Caco-2 (cell line): ENCODE measurements around the gene COPZ2. TPM values are rescaled to one million over a fixed set of nuclear protein-coding genes. Genes with fewer than 3 reads are reported as not detected.
"Not testable (repeated sequence)": the region's sequence is repeated elsewhere in the genome, so short reads cannot be mapped to it uniquely, and the experiment has no call there.

Source experiments
- BruUV-seq: library from RNA; stranded (reverse); fragments of 400-500 nt; replicated peaks from 2 replicates; lab custom pipeline; 2021; lab: Mats Ljungman, UMichigan
- CTCF ChIA-PET: fragments of 300-600 bp; sonication (Branson Sonifier 250); formaldehyde crosslinking; loops from one replicate; lab custom pipeline; 2022; ENCODE audit warnings: antibody characterized with exemption; lab: Charles Lee
- POLR2A ChIA-PET: fragments of 300-600 bp; sonication (Branson Sonifier 250); formaldehyde crosslinking; loops from one replicate; lab custom pipeline; 2022; ENCODE audit warnings: antibody characterized with exemption; lab: Charles Lee
- DNase-seq, 2 experiments: peaks; one replicate each; pipeline versions ENCODE4 v3.0.0 to v3.0.0-alpha.2; 2020 to 2022
- H3K27me3 ChIP-seq: replicated peaks from 2 replicates; pipeline ENCODE4 v1.6.0; 2011; ENCODE audit warnings: low read length; ENCODE audit not compliant: control insufficient read depth, insufficient read depth
- H3K36me3 ChIP-seq: 2 replicates; pipeline ENCODE4 v1.5.1; 2011; ENCODE audit warnings: low read length; ENCODE audit not compliant: control insufficient read depth, insufficient read depth
- H3K4me1 ChIP-seq: fragments of 250-450 bp; sonication (Bioruptor Pico); 2 replicates; pipeline ENCODE4 v1.5.1; 2020; ENCODE audit warnings: mild to moderate bottlenecking
- H3K4me3 ChIP-seq: 2 replicates; pipeline ENCODE4 v1.5.1; 2011; ENCODE audit warnings: low read depth, mild to moderate bottlenecking, control low read depth, low read length
- H3K9me3 ChIP-seq: fragments of 250-450 bp; sonication (Bioruptor Pico); 2 replicates; pipeline ENCODE4 v1.5.1; 2020; ENCODE audit warnings: mild to moderate bottlenecking, moderate library complexity
- H3K27ac Mint-ChIP-seq: one replicate; pipeline ENCODE4 v1.8.0; 2022; ENCODE audit warnings: mixed read lengths; ENCODE audit not compliant: unreplicated experiment
- H3K27me3 Mint-ChIP-seq: one replicate; pipeline ENCODE4 v1.8.0; 2022; ENCODE audit warnings: mixed read lengths; ENCODE audit not compliant: insufficient read depth, unreplicated experiment
- H3K36me3 Mint-ChIP-seq: one replicate; pipeline ENCODE4 v1.8.0; 2022; ENCODE audit warnings: mild to moderate bottlenecking, mixed read lengths; ENCODE audit not compliant: insufficient read depth, unreplicated experiment
- H3K4me1 Mint-ChIP-seq: one replicate; pipeline ENCODE4 v1.8.0; 2022; ENCODE audit warnings: low read depth, mixed read lengths; ENCODE audit not compliant: unreplicated experiment
- H3K4me3 Mint-ChIP-seq: one replicate; pipeline ENCODE4 v1.8.0; 2022; ENCODE audit warnings: mild to moderate bottlenecking, moderate library complexity, mixed read lengths; ENCODE audit not compliant: unreplicated experiment
- H3K9me3 Mint-ChIP-seq: one replicate; pipeline ENCODE4 v1.8.0; 2022; ENCODE audit warnings: mixed read lengths; ENCODE audit not compliant: unreplicated experiment
- intact Hi-C: fragments of 100-400 bp; cut with micrococcal nuclease; formaldehyde crosslinking; loops from one replicate; pipeline ENCODE4 v1.10.0; 2022; ENCODE audit not compliant: unreplicated experiment
- total RNA-seq: library from RNA; stranded (reverse); gene quantifications from 2 replicates; pipeline ENCODE4 v1.2.3, GENCODE V29; 2022
- TF ChIP-seq, protein P1 (sequence below), 2 experiments: fragments of 200-600 bp in 1 of 2; IDR thresholded peaks; 1 replicate in 1 of 2; 2 replicates in 1 of 2; pipeline versions ENCODE4 v1.5.1 to v1.8.0; 2011 to 2022; ENCODE audit warnings: antibody characterized with exemption in 1 of 2, control low read depth in 1 of 2, inconsistent platforms in 1 of 2, low read depth in 1 of 2, low read length in 1 of 2, mild to moderate bottlenecking in 1 of 2, moderate library complexity in 1 of 2; ENCODE audit not compliant: insufficient read depth in 1 of 2, severe bottlenecking in 1 of 2, unreplicated experiment in 1 of 2

COPZ2 gene
- total RNA-seq, 1 experiment from 2014 or later = 6.7 TPM

DNA sequence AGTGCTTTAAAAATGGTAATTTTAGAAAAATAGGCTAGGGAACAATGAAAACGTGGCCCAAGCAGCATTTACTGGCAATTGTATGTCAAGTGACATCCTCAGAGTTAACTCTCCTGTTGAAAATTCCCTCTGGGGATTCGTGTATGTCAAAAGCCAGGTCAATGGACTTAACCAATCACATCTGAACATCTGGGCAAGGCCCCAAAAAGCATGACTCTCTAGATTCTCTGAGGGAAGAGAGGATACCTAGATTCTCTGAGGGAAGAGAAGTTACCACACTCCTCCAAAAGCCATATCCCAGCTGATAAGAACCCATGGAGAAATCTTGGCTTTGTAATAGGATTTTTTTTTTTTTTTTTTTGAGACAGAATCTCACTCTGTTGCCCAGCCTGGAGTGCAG, 34.1 kb upstream of the COPZ2 start:
- CTCF ChIA-PET = interaction anchor here (0.9 to 14.1 kb wide), 4 partner anchors 10 to 45 kb away, joined by 3 to 225 read pairs (median 4); no protein-coding TSS in a partner anchor
- no peak overlapping the region for H3K27ac Mint-ChIP-seq
- TF ChIP-seq, protein P1, sequence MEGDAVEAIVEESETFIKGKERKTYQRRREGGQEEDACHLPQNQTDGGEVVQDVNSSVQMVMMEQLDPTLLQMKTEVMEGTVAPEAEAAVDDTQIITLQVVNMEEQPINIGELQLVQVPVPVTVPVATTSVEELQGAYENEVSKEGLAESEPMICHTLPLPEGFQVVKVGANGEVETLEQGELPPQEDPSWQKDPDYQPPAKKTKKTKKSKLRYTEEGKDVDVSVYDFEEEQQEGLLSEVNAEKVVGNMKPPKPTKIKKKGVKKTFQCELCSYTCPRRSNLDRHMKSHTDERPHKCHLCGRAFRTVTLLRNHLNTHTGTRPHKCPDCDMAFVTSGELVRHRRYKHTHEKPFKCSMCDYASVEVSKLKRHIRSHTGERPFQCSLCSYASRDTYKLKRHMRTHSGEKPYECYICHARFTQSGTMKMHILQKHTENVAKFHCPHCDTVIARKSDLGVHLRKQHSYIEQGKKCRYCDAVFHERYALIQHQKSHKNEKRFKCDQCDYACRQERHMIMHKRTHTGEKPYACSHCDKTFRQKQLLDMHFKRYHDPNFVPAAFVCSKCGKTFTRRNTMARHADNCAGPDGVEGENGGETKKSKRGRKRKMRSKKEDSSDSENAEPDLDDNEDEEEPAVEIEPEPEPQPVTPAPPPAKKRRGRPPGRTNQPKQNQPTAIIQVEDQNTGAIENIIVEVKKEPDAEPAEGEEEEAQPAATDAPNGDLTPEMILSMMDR (IDR thresholded peaks at IDR 0.05; ENCODE audit: insufficient read depth in 1 of 2, low read depth in 1 of 2, low read length in 1 of 2, severe bottlenecking in 1 of 2, unreplicated experiment in 1 of 2) = no peak
- H3K9me3 Mint-ChIP-seq = no peaks in the 10 kb centered on the region
- Histone ChIP-seq H3K4me3 (no peak overlapping the region), H3K36me3 (peaks cover 7% of the 10 kb centered on the region), H3K27me3 (no peaks in the 10 kb centered on the region), H3K4me1 (peaks cover 15% of the 10 kb centered on the region), H3K9me3 (no peaks in the 10 kb centered on the region)
- H3K4me3 Mint-ChIP-seq = no peak overlapping the region
- peaks cover 15% of the 10 kb centered on the region for H3K4me1 Mint-ChIP-seq
- H3K27me3 Mint-ChIP-seq = no peaks in the 10 kb centered on the region
- no TSS peak for BruUV-seq
- H3K36me3 Mint-ChIP-seq = peaks cover 95% of the 10 kb centered on the region
- POLR2A ChIA-PET = interaction anchor here (0.7 kb wide), 1 partner anchor 217 kb away, joined by 6 read pairs; no protein-coding TSS in a partner anchor
- intact Hi-C loops = no loop called here
- DNase-seq = no peak

DNA sequence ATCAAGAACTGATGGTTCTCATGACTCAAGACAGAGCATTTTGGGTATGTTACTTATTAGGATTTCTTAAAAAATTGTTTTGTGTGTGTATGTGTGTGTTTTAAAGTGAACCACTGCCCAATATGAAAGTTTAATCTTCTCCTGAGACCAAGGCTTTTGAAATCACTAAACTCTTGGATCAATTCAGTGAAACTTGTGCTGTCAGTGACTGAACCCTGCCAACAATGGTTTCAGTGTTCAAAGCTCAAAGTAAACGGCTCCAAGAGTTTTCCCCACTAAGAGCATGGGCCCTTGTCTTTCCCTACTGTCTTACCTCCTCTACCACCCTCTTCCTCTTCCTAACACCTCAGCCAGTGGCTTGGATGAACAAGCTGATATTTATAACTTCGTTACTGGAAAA, 32.6 kb upstream of the COPZ2 start:
- no peaks in the 10 kb centered on the region for H3K27me3 Mint-ChIP-seq
- no peaks in the 10 kb centered on the region for H3K27me3 ChIP-seq
- ChIA-PET CTCF (interaction anchor here (0.5 to 14.1 kb wide), 5 partner anchors 9 to 1122 kb away, joined by 4 to 225 read pairs (median 6); partner anchors contain the start of gene NFE2L1), POLR2A (interaction anchor here (0.6 kb wide), 1 partner anchor 17 kb away, joined by 3 read pairs; no protein-coding TSS in a partner anchor)
- no peak overlapping the region for H3K4me3 ChIP-seq
- H3K36me3 ChIP-seq = peaks cover 6% of the 10 kb centered on the region; the same call in 1 of the 2 replicates
- BruUV-seq = no TSS peak
- peaks cover 95% of the 10 kb centered on the region for H3K36me3 Mint-ChIP-seq
- TF ChIP-seq, protein P1 (IDR thresholded peaks at IDR 0.05; ENCODE audit: insufficient read depth in 1 of 2, low read depth in 1 of 2, low read length in 1 of 2, severe bottlenecking in 1 of 2, unreplicated experiment in 1 of 2) = no peak
- H3K9me3 Mint-ChIP-seq = no peaks in the 10 kb centered on the region
- intact Hi-C loops = no loop called here
- peaks cover 15% of the 10 kb centered on the region for H3K4me1 ChIP-seq
- no peaks in the 10 kb centered on the region for H3K9me3 ChIP-seq
- no peak overlapping the region for H3K4me3 Mint-ChIP-seq
- no peak overlapping the region for H3K27ac Mint-ChIP-seq
- no peak for DNase-seq
- peaks cover 19% of the 10 kb centered on the region for H3K4me1 Mint-ChIP-seq

DNA sequence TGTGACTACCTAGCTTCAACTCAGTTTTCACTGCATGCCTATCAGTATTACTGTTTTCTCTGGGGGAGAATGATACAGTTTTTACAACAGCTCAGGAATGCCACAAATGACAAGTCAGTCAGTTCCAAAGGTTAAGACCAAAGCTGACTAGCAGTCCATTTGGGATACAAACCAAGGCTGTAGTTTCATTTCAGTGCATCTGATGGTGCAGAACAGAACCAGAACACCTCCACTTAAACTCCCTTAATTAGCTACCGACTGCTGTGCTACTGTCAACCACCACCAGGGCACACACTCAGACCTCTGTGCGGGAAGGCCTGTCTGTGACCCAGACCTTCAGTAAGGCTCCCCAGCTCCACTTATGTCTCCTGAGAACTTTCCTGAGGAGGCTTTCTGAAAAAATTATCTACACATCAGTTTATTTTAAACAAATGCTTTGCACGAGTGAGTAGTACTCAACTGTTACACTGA, 30.9 kb upstream of the COPZ2 start:
- peaks cover 15% of the 10 kb centered on the region for H3K4me1 ChIP-seq
- peak overlapping the region; percentile 52 for H3K27ac Mint-ChIP-seq
- H3K4me3 ChIP-seq = no peak overlapping the region
- H3K36me3 Mint-ChIP-seq = peaks cover 95% of the 10 kb centered on the region
- no peaks in the 10 kb centered on the region for H3K27me3 ChIP-seq
- H3K27me3 Mint-ChIP-seq = no peaks in the 10 kb centered on the region
- H3K9me3 Mint-ChIP-seq = no peaks in the 10 kb centered on the region
- H3K4me3 Mint-ChIP-seq = peak overlapping the region; percentile 22
- intact Hi-C loops = loop anchor here (1.0 kb wide), 2 partner anchors 20 to 42 kb away; partner anchors contain the start of gene NFE2L1
- ChIA-PET CTCF (interaction anchor here (0.6 to 14.1 kb wide), 34 partner anchors 8 to 816 kb away, joined by 3 to 225 read pairs (median 5); partner anchors contain the start of genes CBX1, CDK5RAP3, NFE2L1 and PRR15L), POLR2A (interaction anchor here (0.5 to 2.9 kb wide), 9 partner anchors 12 to 184 kb away, joined by 3 to 90 read pairs (median 5); partner anchors contain the start of genes CBX1, NFE2L1 and SNX11)
- DNase-seq = peak; percentile 82 to 87
- no peaks in the 10 kb centered on the region for H3K9me3 ChIP-seq
- 0 out of 2 replicates have a peak, but pooled peaks cover 4% of the 10 kb centered on the region for H3K36me3 ChIP-seq
- BruUV-seq = no TSS peak
- peaks cover 34% of the 10 kb centered on the region for H3K4me1 Mint-ChIP-seq
- TF ChIP-seq, protein P1 (IDR thresholded peaks at IDR 0.05; ENCODE audit: insufficient read depth in 1 of 2, low read depth in 1 of 2, low read length in 1 of 2, severe bottlenecking in 1 of 2, unreplicated experiment in 1 of 2) = peak; percentile 82 to 86

DNA sequence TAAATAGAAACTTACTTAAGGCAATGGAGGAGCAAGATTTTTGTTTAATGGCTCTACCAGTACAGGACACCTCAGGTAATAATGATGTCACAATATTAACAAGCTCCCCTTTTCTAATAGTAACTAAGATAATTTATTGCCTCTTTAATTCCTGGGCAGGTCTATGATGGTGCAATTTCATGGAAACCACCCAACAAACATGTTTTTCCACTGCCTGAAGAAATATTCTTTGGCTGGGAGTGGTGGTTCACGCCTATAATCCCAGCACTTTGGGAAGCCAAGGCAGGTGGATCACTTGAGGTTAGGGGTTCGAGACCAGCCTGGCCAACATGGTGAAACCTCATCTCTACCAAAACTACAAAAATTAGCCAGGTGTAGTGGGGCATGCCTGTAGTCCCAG, 30.2 kb upstream of the COPZ2 start:
- H3K27me3 ChIP-seq, DNase-seq, BruUV-seq, H3K27me3 Mint-ChIP-seq, H3K9me3 ChIP-seq, H3K36me3 ChIP-seq, H3K4me3 Mint-ChIP-seq, H3K9me3 Mint-ChIP-seq, H3K4me3 ChIP-seq: not testable (repeated sequence)
- peaks cover 15% of the 10 kb centered on the region for H3K4me1 ChIP-seq
- peak overlapping the region; percentile 52 for H3K27ac Mint-ChIP-seq
- intact Hi-C loops = loop anchor here (1.0 kb wide), 2 partner anchors 20 to 42 kb away; partner anchors contain the start of gene NFE2L1
- H3K4me1 Mint-ChIP-seq = peaks cover 34% of the 10 kb centered on the region
- H3K36me3 Mint-ChIP-seq = peaks cover 91% of the 10 kb centered on the region
- ChIA-PET POLR2A (interaction anchor here (0.7 to 2.9 kb wide), 7 partner anchors 12 to 184 kb away, joined by 3 to 90 read pairs (median 5); partner anchors contain the start of genes CBX1, NFE2L1 and SNX11), CTCF (interaction anchor here (0.6 to 14.1 kb wide), 27 partner anchors 9 to 817 kb away, joined by 3 to 225 read pairs (median 6); partner anchors contain the start of genes CBX1, CDK5RAP3, NFE2L1 and PRR15L)
